Breast epithelium (tissue), 4 donors: ENCODE results near the gene BZW1. TPM values are rescaled to one million over a fixed set of nuclear protein-coding genes. Genes with fewer than 3 reads are reported as not detected.

ENCODE experiments used
- DNase-seq, 2 donors: peaks; one replicate each; pipeline ENCODE4 v3.0.0-alpha.2; 2019; ENCODE audit warnings: low spot score in 2 of 2
- H3K27ac ChIP-seq, 2 donors: fragments of 200-600 bp; sonication (generic) in 1 of 2; one replicate each; pipeline ENCODE4 v1.5.1; 2016 to 2019; ENCODE audit warnings: mild to moderate bottlenecking in 1 of 2
- H3K27me3 ChIP-seq, 2 donors: fragments of 200-600 bp; sonication (generic) in 1 of 2; one replicate each; pipeline versions ENCODE4 v1.5.1 to v1.6.0; 2017 to 2019; ENCODE audit warnings: control low read depth in 1 of 2, mild to moderate bottlenecking in 1 of 2
- H3K36me3 ChIP-seq: fragments of 200-600 bp; one replicate; pipeline ENCODE4 v1.5.1; 2019
- H3K4me1 ChIP-seq, 2 donors: fragments of 200-600 bp; sonication (generic); one replicate each; pipeline ENCODE4 v1.5.1; 2016 to 2019; ENCODE audit warnings: control low read depth in 1 of 2
- H3K4me3 ChIP-seq, 3 donors: fragments of 200-600 bp; sonication (generic); 1 replicate in 2 of 3; 2 replicates in 1 of 3; pipeline ENCODE4 v1.5.1; 2016 to 2019; ENCODE audit warnings: mild to moderate bottlenecking in 3 of 3, moderate library complexity in 2 of 3
- H3K9me3 ChIP-seq, 2 donors: fragments of 200-600 bp; sonication (generic) in 1 of 2; one replicate each; pipeline ENCODE4 v1.5.1; 2016 to 2019; ENCODE audit warnings: control low read depth in 1 of 2
- POLR2A ChIP-seq: fragments of 450-650 bp; IDR thresholded peaks from one replicate; pipeline ENCODE4 v1.6.1; 2016; ENCODE audit warnings: antibody characterized with exemption, mild to moderate bottlenecking, moderate library complexity
- POLR2AphosphoS5 ChIP-seq, 3 donors: sonication (generic); formaldehyde crosslinking; IDR thresholded peaks; one replicate each; pipeline ENCODE4 v1.6.1; 2017; ENCODE audit warnings: antibody characterized with exemption in 3 of 3
- intact Hi-C: fragments of 100-400 bp; cut with DNase I; formaldehyde crosslinking; loops from one replicate; pipeline ENCODE4 v1.15.1; 2023; ENCODE audit warnings: low total_unique reads
- total RNA-seq, 3 donors: library from RNA; depleted of rRNA; stranded (reverse); fragments of >200 nt; gene quantifications; one replicate each; pipeline ENCODE4 v1.1.0, GENCODE V29; 2016
- TF ChIP-seq, protein P1 (sequence below), 3 donors: fragments of 450-650 bp; IDR thresholded peaks; one replicate each; pipeline ENCODE4 v1.5.1; 2016 to 2017; ENCODE audit warnings: antibody characterized with exemption in 3 of 3, mild to moderate bottlenecking in 3 of 3, moderate library complexity in 3 of 3

The BZW1 gene
- total RNA-seq, 3 donors from 2014 or later = 309 to 422 (median 326) TPM

GRCh38 chr2:200845669-200846325 lies 34.1 kb downstream of the BZW1 start:
- H3K4me1 ChIP-seq = no peaks in the 10 kb centered on the region
- DNase-seq = no peak
- intact Hi-C loops = no loop called here
- no peaks in the 10 kb centered on the region for H3K36me3 ChIP-seq
- no peak overlapping the region for H3K27ac ChIP-seq
- TF ChIP-seq POLR2A (no peak), POLR2AphosphoS5 (IDR thresholded peaks at IDR 0.05) (no peak)
- TF ChIP-seq, protein P1, sequence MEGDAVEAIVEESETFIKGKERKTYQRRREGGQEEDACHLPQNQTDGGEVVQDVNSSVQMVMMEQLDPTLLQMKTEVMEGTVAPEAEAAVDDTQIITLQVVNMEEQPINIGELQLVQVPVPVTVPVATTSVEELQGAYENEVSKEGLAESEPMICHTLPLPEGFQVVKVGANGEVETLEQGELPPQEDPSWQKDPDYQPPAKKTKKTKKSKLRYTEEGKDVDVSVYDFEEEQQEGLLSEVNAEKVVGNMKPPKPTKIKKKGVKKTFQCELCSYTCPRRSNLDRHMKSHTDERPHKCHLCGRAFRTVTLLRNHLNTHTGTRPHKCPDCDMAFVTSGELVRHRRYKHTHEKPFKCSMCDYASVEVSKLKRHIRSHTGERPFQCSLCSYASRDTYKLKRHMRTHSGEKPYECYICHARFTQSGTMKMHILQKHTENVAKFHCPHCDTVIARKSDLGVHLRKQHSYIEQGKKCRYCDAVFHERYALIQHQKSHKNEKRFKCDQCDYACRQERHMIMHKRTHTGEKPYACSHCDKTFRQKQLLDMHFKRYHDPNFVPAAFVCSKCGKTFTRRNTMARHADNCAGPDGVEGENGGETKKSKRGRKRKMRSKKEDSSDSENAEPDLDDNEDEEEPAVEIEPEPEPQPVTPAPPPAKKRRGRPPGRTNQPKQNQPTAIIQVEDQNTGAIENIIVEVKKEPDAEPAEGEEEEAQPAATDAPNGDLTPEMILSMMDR (IDR thresholded peaks at IDR 0.05) = no peak
- H3K27me3 ChIP-seq = no peaks in the 10 kb centered on the region
- H3K9me3 ChIP-seq = no peaks in the 10 kb centered on the region
- H3K4me3 ChIP-seq = no peak overlapping the region

DNA sequence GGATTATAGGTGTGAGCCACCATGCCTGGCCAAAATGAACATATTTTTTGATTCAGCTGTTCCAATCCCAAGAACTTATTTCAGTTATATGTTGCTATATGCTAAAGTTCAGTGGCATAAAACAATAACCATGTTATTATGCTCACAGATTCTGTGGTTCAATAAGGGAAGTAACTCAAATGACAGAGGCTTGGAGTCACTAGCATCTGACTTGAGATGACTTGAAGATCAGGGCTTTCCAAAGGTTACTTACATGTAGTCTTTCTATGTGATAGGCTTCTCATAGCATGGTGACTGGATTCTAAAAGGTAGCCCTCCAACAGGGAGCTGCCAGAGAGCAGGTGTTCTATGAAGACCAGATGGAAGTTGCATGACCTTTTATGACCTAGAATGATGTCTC lies 35.6 kb downstream of the BZW1 start:
- H3K4me1 ChIP-seq = no peaks in the 10 kb centered on the region
- intact Hi-C loops = no loop called here
- H3K9me3 ChIP-seq = no peaks in the 10 kb centered on the region
- no peak for DNase-seq
- no peak overlapping the region for H3K4me3 ChIP-seq
- no peaks in the 10 kb centered on the region for H3K36me3 ChIP-seq
- no peak overlapping the region for H3K27ac ChIP-seq
- H3K27me3 ChIP-seq = no peaks in the 10 kb centered on the region
- TF ChIP-seq POLR2AphosphoS5 (IDR thresholded peaks at IDR 0.05) = no peak

DNA sequence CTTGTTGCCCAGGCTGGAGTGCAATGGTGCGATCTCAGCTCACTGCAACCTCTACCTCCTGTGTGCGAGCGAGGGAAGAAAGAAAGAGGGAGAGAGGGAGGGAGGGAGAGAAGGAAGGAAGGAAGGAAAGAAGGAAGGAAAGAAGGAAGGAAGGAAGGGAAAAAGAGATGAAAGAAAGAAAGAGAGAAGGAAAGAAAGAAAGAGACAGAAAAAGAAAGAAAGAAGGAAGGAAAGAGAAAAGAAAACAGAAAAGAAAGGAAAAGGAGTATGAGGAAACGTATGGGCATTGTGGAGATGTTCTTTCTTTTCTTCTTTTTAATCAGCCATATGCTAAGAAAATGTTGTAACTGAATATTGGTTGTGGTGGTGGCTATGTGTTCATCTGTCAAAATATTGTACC lies 36.2 kb downstream of the BZW1 start:
- no peak overlapping the region for H3K4me3 ChIP-seq
- intact Hi-C loops = no loop called here
- DNase-seq = no peak
- no peaks in the 10 kb centered on the region for H3K4me1 ChIP-seq
- no peak overlapping the region for H3K27ac ChIP-seq
- TF ChIP-seq, protein P1 (IDR thresholded peaks at IDR 0.05) = no peak
- no peak for TF ChIP-seq POLR2AphosphoS5 (IDR thresholded peaks at IDR 0.05)
- TF ChIP-seq POLR2A = no peak
- no peaks in the 10 kb centered on the region for H3K27me3 ChIP-seq
- H3K9me3 ChIP-seq = no peaks in the 10 kb centered on the region
- H3K36me3 ChIP-seq = no peaks in the 10 kb centered on the region

- DNase-seq = no peak
- no peak overlapping the region for H3K27ac ChIP-seq
- no peaks in the 10 kb centered on the region for H3K27me3 ChIP-seq
- H3K9me3 ChIP-seq = no peaks in the 10 kb centered on the region
- H3K4me1 ChIP-seq = no peaks in the 10 kb centered on the region
- peaks cover 11% of the 10 kb centered on the region for H3K36me3 ChIP-seq
- TF ChIP-seq POLR2AphosphoS5 (IDR thresholded peaks at IDR 0.05) = no peak
- H3K4me3 ChIP-seq = no peak overlapping the region
- intact Hi-C loops = no loop called here
Observed at GRCh38 chr2:200850512-200851256, 39.0 kb downstream of the BZW1 start.

DNA sequence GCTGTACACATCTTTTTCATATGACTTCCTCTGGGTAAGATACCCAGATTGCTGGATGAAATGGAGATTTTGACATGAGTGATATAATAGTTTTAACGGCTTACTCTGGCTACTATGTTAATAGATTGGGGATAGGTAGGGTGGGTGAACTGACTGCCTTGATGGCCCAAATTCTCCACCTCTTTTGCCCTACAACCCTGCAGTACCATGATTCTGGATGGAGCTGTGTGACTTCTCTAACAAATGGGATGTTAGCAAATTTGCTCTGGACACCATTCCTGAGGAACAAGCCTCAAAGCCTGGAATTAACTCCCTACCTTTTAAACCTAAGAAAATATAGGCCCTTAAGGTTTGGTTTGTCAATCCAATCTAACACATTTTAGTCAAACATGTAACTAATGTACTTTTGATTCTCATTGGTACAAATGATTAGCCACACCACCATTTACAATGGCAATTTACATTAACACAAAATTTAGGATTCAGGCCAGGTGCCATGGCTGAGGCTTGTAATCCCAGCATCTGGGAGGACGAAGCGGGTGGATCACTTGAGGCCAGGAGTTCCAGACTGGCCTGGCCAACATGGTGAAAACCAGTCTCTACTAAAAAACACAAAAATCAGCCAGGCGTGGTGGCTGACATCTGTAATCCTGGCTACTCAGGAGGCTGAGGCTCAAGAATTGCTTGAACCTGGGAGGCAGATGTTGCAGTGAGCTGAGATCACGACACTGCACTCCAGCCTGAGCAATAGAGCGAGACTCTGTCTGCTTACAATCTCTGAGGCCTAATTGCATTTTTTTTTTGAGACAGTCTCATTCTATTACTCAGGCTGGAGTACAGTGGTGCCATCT lies 39.9 kb downstream of the BZW1 start:
- no peaks in the 10 kb centered on the region for H3K4me1 ChIP-seq
- no peak for DNase-seq
- no peak overlapping the region for H3K27ac ChIP-seq
- no peaks in the 10 kb centered on the region for H3K27me3 ChIP-seq
- intact Hi-C loops = no loop called here
- TF ChIP-seq, protein P1 (IDR thresholded peaks at IDR 0.05) = no peak
- no peak for TF ChIP-seq POLR2A
- no peak for TF ChIP-seq POLR2AphosphoS5 (IDR thresholded peaks at IDR 0.05)
- peaks cover 11% of the 10 kb centered on the region for H3K36me3 ChIP-seq
- no peaks in the 10 kb centered on the region for H3K9me3 ChIP-seq
- no peak overlapping the region for H3K4me3 ChIP-seq
